HG02798 (cell line): ENCODE results near the gene CSAG2.

ENCODE experiments used
- ATAC-seq: cut with Tn5 transposase; IDR thresholded peaks from one replicate; pipeline ENCODE4 v1.9.1; 2021; ENCODE audit warnings: mild to moderate bottlenecking; ENCODE audit not compliant: unreplicated experiment, poor library complexity

CSAG2 gene

GRCh38 chrX:152674135-152674534, 34.9 kb downstream of the CSAG2 start:
- no peak for ATAC-seq

GRCh38 chrX:152663086-152663485, 46.0 kb downstream of the CSAG2 start:
- no peak for ATAC-seq

GRCh38 chrX:152658302-152658701, 50.8 kb downstream of the CSAG2 start:
- no peak for ATAC-seq
